HG03064 (cell line): ENCODE measurements around the gene RTL1.

Experiments used
- ATAC-seq: cut with Tn5 transposase; IDR thresholded peaks from one replicate; pipeline ENCODE4 v1.9.1; 2021; ENCODE audit warnings: low read depth; ENCODE audit not compliant: unreplicated experiment

Gene RTL1

GRCh38 chr14:100898935-100899883, 4.3 kb downstream of the RTL1 start:
- no peak for ATAC-seq

GRCh38 chr14:100898465-100898864, 5.1 kb downstream of the RTL1 start:
- no peak for ATAC-seq

- no peak for ATAC-seq
Observed at GRCh38 chr14:100896369-100897060, 7.0 kb downstream of the RTL1 start.

- ATAC-seq: no peak
Observed at GRCh38 chr14:100895411-100895810, 8.1 kb downstream of the RTL1 start.

- no peak for ATAC-seq
Observed at GRCh38 chr14:100894416-100894815, 9.1 kb downstream of the RTL1 start.

GRCh38 chr14:100893760-100894159, 9.8 kb downstream of the RTL1 start:
- no peak for ATAC-seq

GRCh38 chr14:100893228-100893601, 10.3 kb downstream of the RTL1 start:
- no peak for ATAC-seq

- ATAC-seq: no peak
Observed at GRCh38 chr14:100892496-100893227, 10.9 kb downstream of the RTL1 start.

- no peak for ATAC-seq
Observed at GRCh38 chr14:100891501-100892445, 11.7 kb downstream of the RTL1 start.

GRCh38 chr14:100891051-100891450, 12.5 kb downstream of the RTL1 start:
- no peak for ATAC-seq

- no peak for ATAC-seq
Observed at GRCh38 chr14:100890061-100890850, 13.3 kb downstream of the RTL1 start.

GRCh38 chr14:100889641-100890040, 13.9 kb downstream of the RTL1 start:
- no peak for ATAC-seq

GRCh38 chr14:100888789-100889315, 14.7 kb downstream of the RTL1 start:
- no peak for ATAC-seq

- ATAC-seq: no peak
Observed at GRCh38 chr14:100887728-100888335, 15.7 kb downstream of the RTL1 start.

GRCh38 chr14:100885617-100886016, 17.9 kb downstream of the RTL1 start:
- no peak for ATAC-seq

GRCh38 chr14:100885196-100885595, 18.3 kb downstream of the RTL1 start:
- ATAC-seq: no peak

GRCh38 chr14:100884456-100884855, 19.1 kb downstream of the RTL1 start:
- no peak for ATAC-seq

GRCh38 chr14:100883789-100884101, 19.8 kb downstream of the RTL1 start:
- no peak for ATAC-seq
